Left kidney (tissue), 2 donors: ENCODE results near the gene NAA38. TPM values are rescaled to one million over a fixed set of nuclear protein-coding genes. Genes with fewer than 3 reads are reported as not detected.
A peak's percentile ranks its signal among the peaks of the same experiment; 100 is the strongest.

Source experiments
- DNase-seq: peaks from one replicate; pipeline ENCODE4 v3.0.0-alpha.2; 2013
- polyA plus RNA-seq: library from polyadenylated mRNA; unstranded; fragments of 120-200 nt; gene quantifications from one replicate; pipeline ENCODE4 v1.2.1, GENCODE V29; 2013; ENCODE audit not compliant: insufficient read length

NAA38 gene
- polyA plus RNA-seq, 1 donor, result 70.0 TPM

GRCh38 chr17:7843257-7843535 lies 14.2 kb downstream of the NAA38 start:
- peak; percentile 15 for DNase-seq

- peak; percentile 41 for DNase-seq
Observed at GRCh38 chr17:7842380-7843256, 14.7 kb downstream of the NAA38 start.

- peak; percentile 91 for DNase-seq
Observed at GRCh38 chr17:7841915-7842379, 15.4 kb downstream of the NAA38 start.

GRCh38 chr17:7841396-7841914 lies 15.9 kb downstream of the NAA38 start:
- DNase-seq, result peak; percentile 53

- no peak for DNase-seq
Observed at GRCh38 chr17:7840875-7841274, 16.5 kb downstream of the NAA38 start.

GRCh38 chr17:7840441-7840840 lies 16.9 kb downstream of the NAA38 start:
- no peak for DNase-seq

- no peak for DNase-seq
Observed at GRCh38 chr17:7839876-7840261, 17.5 kb downstream of the NAA38 start.

GRCh38 chr17:7839190-7839875 lies 18.0 kb downstream of the NAA38 start:
- DNase-seq, result no peak

GRCh38 chr17:7838090-7839075 lies 19.0 kb downstream of the NAA38 start:
- peak; percentile 61 for DNase-seq

- no peak for DNase-seq
Observed at GRCh38 chr17:7837408-7838088, 19.8 kb downstream of the NAA38 start.

GRCh38 chr17:7836596-7837407 lies 20.6 kb downstream of the NAA38 start:
- DNase-seq, result peak; percentile 96

- peak; percentile 67 for DNase-seq
Observed at GRCh38 chr17:7835814-7836595, 21.4 kb downstream of the NAA38 start.

- peak; percentile 98 for DNase-seq
Observed at GRCh38 chr17:7834957-7835813, 22.2 kb downstream of the NAA38 start.

GRCh38 chr17:7834542-7834956 lies 22.8 kb downstream of the NAA38 start:
- peak; percentile 13 for DNase-seq

GRCh38 chr17:7833795-7834541 lies 23.4 kb downstream of the NAA38 start, which contains the start of gene KDM6B:
TSS of gene KDM6B (plus strand) at chr17:7834217. CDS start at chr17:7845555, 11,338 bp downstream.
- peak; percentile 91 for DNase-seq

- no peak for DNase-seq
Observed at GRCh38 chr17:7833011-7833794, 24.2 kb downstream of the NAA38 start.

GRCh38 chr17:7832431-7832830 lies 24.9 kb downstream of the NAA38 start:
- no peak for DNase-seq
